GM13977 (cell line): Measurements from ENCODE around the gene NRIP1.

ENCODE experiments used
- DNase-seq: peaks from one replicate; pipeline ENCODE4 v3.0.0; 2012; ENCODE audit warnings: low spot score
- in situ Hi-C: fragments of 300-500 bp; cut with MboI; formaldehyde crosslinking; loops from one replicate; pipeline ENCODE4 v1.12.0; 2022; ENCODE audit warnings: low sequenced_read_pairs, low pct_unique_long_range_greater_than_20kb, mixed read lengths, inconsistent platforms; ENCODE audit not compliant: unreplicated experiment
- TF ChIP-seq, protein P1 (sequence below): IDR thresholded peaks from 2 replicates; pipeline ENCODE4 v1.5.1; 2012; ENCODE audit warnings: mild to moderate bottlenecking, control low read depth; ENCODE audit not compliant: insufficient read depth; ENCODE audit errors: extremely low read depth, missing control alignments

The NRIP1 gene

DNA sequence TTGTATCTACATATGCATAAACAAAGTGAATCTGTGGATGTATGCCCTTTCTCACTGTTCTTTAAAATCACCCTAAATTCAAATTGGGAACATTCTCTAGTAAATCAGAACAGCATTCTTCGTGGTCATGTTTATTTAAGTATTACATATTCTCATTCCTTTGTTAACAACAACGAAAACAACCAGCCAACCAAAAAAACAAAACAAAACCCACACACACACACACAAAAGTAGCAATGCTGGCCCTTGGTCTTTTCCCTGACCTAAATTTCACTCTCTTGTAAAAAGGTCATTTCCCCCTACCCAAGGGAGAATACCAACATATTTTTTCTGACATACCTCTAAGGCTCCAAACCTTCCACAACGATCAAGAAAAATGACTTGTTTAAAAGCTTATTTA lies 102.6 kb downstream of the NRIP1 start:
- no peak for DNase-seq
- in situ Hi-C loops = no loop called here
- TF ChIP-seq, protein P1, sequence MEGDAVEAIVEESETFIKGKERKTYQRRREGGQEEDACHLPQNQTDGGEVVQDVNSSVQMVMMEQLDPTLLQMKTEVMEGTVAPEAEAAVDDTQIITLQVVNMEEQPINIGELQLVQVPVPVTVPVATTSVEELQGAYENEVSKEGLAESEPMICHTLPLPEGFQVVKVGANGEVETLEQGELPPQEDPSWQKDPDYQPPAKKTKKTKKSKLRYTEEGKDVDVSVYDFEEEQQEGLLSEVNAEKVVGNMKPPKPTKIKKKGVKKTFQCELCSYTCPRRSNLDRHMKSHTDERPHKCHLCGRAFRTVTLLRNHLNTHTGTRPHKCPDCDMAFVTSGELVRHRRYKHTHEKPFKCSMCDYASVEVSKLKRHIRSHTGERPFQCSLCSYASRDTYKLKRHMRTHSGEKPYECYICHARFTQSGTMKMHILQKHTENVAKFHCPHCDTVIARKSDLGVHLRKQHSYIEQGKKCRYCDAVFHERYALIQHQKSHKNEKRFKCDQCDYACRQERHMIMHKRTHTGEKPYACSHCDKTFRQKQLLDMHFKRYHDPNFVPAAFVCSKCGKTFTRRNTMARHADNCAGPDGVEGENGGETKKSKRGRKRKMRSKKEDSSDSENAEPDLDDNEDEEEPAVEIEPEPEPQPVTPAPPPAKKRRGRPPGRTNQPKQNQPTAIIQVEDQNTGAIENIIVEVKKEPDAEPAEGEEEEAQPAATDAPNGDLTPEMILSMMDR = no peak

DNA sequence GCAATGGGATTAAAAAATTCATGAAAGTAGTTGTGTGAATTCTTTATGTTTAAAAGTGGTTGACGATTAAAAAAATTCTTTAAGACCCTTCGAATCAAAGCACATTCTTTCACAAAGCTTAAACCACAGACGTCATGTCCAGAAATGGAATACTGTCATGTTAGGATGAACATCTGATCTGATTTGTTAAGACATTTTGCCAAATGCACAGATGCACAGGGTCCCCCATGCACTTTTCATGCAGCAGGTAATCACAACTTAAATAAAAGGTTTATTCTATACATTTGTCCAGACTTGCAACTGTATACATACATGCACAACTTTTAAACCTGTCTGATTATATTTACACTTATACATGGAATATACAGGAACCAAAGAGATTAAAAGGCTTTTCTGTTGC lies 103.3 kb downstream of the NRIP1 start:
- DNase-seq = no peak
- TF ChIP-seq, protein P1 = no peak
- in situ Hi-C loops = no loop called here

DNA sequence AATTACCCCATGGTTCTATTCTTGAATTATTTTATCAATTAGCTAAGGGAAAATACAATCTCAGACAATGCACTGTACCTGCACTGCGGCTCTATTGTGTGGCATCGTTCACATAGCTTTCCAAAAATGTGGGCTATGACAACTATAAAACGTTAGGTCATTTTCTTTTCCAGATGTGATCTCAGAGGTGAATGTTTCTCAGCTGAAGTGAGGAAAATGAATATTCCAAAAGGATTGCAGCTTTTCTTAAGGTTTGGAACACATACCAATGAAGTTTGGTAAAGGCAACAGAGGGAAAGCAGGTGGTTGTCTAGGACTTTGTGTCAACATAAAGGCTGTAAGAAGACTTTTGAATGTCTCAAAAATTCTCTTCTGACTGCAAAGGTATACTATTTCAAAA lies 105.5 kb downstream of the NRIP1 start:
- in situ Hi-C loops = no loop called here
- TF ChIP-seq, protein P1 = no peak
- no peak for DNase-seq

DNA sequence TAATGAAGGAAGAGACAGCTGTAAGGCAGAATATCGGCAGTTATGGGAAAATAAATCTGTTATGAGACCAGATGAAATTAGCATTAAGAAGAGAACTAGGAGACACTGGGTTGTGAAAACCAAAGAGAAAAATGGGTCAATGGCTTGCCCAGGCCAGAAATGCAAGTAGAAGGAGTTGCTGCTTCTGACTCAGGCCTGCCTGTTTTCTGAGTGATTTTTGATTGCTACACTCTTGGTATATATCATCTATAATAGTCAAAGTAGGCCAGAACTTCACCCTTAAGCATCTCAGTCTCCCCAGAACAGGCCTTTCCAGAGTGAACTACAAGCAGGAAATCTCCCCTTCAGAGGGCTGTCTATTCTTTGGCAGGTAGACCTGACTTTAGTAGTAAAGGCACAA lies 107.0 kb downstream of the NRIP1 start:
- TF ChIP-seq, protein P1 = no peak
- no peak for DNase-seq
- in situ Hi-C loops = no loop called here

DNA sequence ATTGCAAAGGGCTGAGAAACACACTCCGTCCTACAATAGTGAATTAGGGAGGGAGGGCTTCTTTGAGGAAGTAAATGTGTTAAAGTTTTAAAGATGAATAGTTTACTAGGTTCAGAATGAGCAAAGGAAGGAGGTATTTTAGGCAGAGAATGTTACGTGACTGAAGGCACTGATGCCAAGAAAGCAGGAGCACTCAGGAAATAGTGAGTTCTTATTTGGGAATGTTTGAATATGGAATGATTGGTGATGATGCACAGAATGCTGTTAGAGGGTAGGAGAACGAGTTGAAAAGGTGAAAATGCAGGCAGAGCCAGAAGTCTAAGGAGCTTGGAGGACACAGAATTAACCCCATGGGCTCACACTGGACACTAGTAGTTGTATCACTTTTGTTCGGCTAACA lies 108.0 kb downstream of the NRIP1 start:
- TF ChIP-seq, protein P1 = no peak
- no peak for DNase-seq
- in situ Hi-C loops = no loop called here

DNA sequence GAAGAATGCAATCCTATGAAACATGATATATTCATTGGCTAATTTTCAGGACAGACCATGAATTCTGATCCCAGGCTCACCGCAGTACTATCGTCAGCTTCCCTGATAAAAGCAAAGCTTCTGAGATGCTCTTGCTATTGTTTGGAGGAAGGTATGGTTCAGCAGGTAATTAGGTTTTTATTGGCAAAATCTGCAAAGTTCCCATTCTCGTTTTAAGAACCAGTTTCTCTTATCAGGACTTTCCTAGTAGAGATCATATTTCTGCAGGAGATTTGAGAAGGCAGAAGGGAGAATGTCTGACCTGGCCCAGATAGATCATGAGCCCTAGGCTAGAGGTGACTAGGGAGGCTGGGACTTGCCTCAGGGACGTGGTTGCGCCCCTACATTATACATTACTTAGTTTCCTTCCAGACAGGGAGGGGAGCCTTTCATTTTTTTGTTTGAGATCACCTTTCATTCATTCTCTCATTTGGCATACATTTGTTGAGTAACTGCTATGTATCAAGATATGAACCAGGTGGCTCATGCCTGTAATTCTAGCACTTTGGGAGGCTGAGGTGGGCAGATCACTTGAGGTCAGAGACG lies 108.8 kb downstream of the NRIP1 start:
- TF ChIP-seq, protein P1 = no peak
- in situ Hi-C loops = no loop called here
- no peak for DNase-seq

DNA sequence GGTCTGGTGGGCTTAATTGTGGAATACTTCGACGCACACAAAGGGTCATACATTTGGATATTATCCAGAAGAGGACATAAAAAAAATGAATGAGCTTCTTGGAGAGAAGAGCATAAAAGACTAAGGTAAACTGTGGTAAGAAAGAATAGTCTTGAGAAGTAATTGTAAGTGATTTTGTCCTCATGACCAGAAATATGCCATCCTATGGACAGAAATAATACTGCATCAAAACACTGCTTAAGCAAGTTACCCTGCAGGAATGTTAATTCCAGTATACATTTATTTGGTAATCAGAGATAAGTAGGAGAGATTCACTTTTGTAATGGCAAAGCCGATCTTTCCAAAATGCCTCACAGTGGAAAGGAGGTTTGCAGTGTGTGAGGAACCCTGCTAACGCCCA lies 111.9 kb downstream of the NRIP1 start:
- DNase-seq = no peak
- in situ Hi-C loops = no loop called here
- TF ChIP-seq, protein P1 = no peak
